WTC11 (cell line): ENCODE measurements around the gene CYP24A1. TPM values are rescaled to one million over a fixed set of nuclear protein-coding genes. Genes with fewer than 3 reads are reported as not detected.

Experiments used
- ATAC-seq: fragments of 200-7000 bp; cut with Tn5 transposase; 2 replicates; pipeline ENCODE4 v1.10.0; 2021; ENCODE audit warnings: mild to moderate bottlenecking, moderate library complexity
- CTCF ChIA-PET: fragments of 300-600 bp; sonication (Branson Sonifier 250); formaldehyde crosslinking; loops from one replicate; lab custom pipeline; 2021; ENCODE audit warnings: antibody characterized with exemption; lab: Charles Lee
- POLR2A ChIA-PET: fragments of 350-600 bp; sonication (Branson Sonifier 250); formaldehyde crosslinking; loops from one replicate; lab custom pipeline; 2021; ENCODE audit warnings: antibody characterized with exemption; lab: Charles Lee
- DNase-seq: peaks from one replicate; pipeline ENCODE4 v3.0.0; 2021; ENCODE audit warnings: low spot score
- H3K27ac Mint-ChIP-seq: 2 replicates; pipeline ENCODE4 v1.8.0; 2021; ENCODE audit warnings: mixed read lengths
- H3K27me3 Mint-ChIP-seq: 2 replicates; pipeline ENCODE4 v1.8.0; 2021; ENCODE audit warnings: low read depth, mild to moderate bottlenecking, moderate library complexity, mixed read lengths
- H3K36me3 Mint-ChIP-seq: 2 replicates; pipeline ENCODE4 v1.8.0; 2021; ENCODE audit warnings: mixed read lengths
- H3K4me1 Mint-ChIP-seq: 2 replicates; pipeline ENCODE4 v1.8.0; 2022; ENCODE audit warnings: mixed read lengths
- H3K4me3 Mint-ChIP-seq: 2 replicates; pipeline ENCODE4 v1.8.0; 2021; ENCODE audit warnings: mild to moderate bottlenecking, moderate library complexity, mixed read lengths
- H3K9me3 Mint-ChIP-seq: 2 replicates; pipeline ENCODE4 v1.8.0; 2021; ENCODE audit warnings: mixed read lengths
- CBFB ChIP-seq: sonication (generic); formaldehyde crosslinking; IDR thresholded peaks from 2 replicates; pipeline ENCODE4 v1.8.1; 2022; ENCODE audit warnings: mild to moderate bottlenecking, low read depth, missing genetic modification reagents
- ELF4 ChIP-seq: sonication (generic); formaldehyde crosslinking; IDR thresholded peaks from 2 replicates; pipeline ENCODE4 v1.8.1; 2022; ENCODE audit warnings: low read depth, mild to moderate bottlenecking, moderate library complexity, missing genetic modification reagents
- NR1H2 ChIP-seq: sonication (generic); formaldehyde crosslinking; IDR thresholded peaks from 2 replicates; pipeline ENCODE4 v1.9.0; 2021; ENCODE audit warnings: mild to moderate bottlenecking, moderate library complexity, missing genetic modification reagents
- NR3C1 ChIP-seq: sonication (generic); formaldehyde crosslinking; conservative IDR thresholded peaks from 2 replicates; pipeline ENCODE4 v1.8.1; 2023; ENCODE audit warnings: low read depth, mild to moderate bottlenecking, missing genetic modification reagents
- OVOL2 ChIP-seq: fragments of 250-450 bp; sonication (Bioruptor Pico); IDR thresholded peaks from 2 replicates; pipeline ENCODE4 v1.9.0; 2021; ENCODE audit warnings: mild to moderate bottlenecking, borderline replicate concordance
- PREB ChIP-seq: sonication (generic); formaldehyde crosslinking; IDR thresholded peaks from 2 replicates; pipeline ENCODE4 v1.8.1; 2022; ENCODE audit warnings: mild to moderate bottlenecking, missing genetic modification reagents, moderate library complexity, borderline replicate concordance
- PRRX2 ChIP-seq: fragments of 250-450 bp; sonication (Bioruptor Pico); IDR thresholded peaks from 2 replicates; pipeline ENCODE4 v1.8.0; 2021; ENCODE audit warnings: mild to moderate bottlenecking
- TEAD4 ChIP-seq: sonication (generic); formaldehyde crosslinking; IDR thresholded peaks from 2 replicates; pipeline ENCODE4 v1.8.0; 2022; ENCODE audit warnings: mild to moderate bottlenecking, missing genetic modification reagents
- ZNF232 ChIP-seq: sonication (generic); formaldehyde crosslinking; IDR thresholded peaks from 2 replicates; pipeline ENCODE4 v1.8.0; 2022; ENCODE audit warnings: mild to moderate bottlenecking, missing genetic modification reagents
- ZNF396 ChIP-seq: fragments of 250-450 bp; sonication (Bioruptor Pico); IDR thresholded peaks from 2 replicates; pipeline ENCODE4 v1.8.0; 2021; ENCODE audit warnings: mild to moderate bottlenecking, moderate library complexity, borderline replicate concordance
- ZNF423 ChIP-seq: fragments of 250-450 bp; sonication (Bioruptor Pico); IDR thresholded peaks from 2 replicates; pipeline ENCODE4 v2.1.2; 2022; ENCODE audit warnings: mild to moderate bottlenecking, moderate library complexity
- ZNF671 ChIP-seq: fragments of 250-450 bp; sonication (Bioruptor Pico); IDR thresholded peaks from 2 replicates; pipeline ENCODE4 v1.8.0; 2021; ENCODE audit warnings: mild to moderate bottlenecking
- total RNA-seq: library from RNA; stranded (reverse); gene quantifications from 3 replicates; pipeline ENCODE4 v1.2.3, GENCODE V29; 2021
- TF ChIP-seq, protein P1 (sequence below): sonication (generic); formaldehyde crosslinking; IDR thresholded peaks from 2 replicates; pipeline ENCODE4 v1.8.0; 2022; ENCODE audit warnings: missing genetic modification reagents
- TF ChIP-seq, protein P2 (sequence below): fragments of 250-450 bp; sonication (Bioruptor Pico); IDR thresholded peaks from 2 replicates; pipeline ENCODE4 v1.9.0; 2021; ENCODE audit warnings: moderate library complexity, mild to moderate bottlenecking, inconsistent platforms, borderline replicate concordance
- TF ChIP-seq, protein P3 (sequence below): sonication (generic); formaldehyde crosslinking; IDR thresholded peaks from 2 replicates; pipeline ENCODE4 v1.8.0; 2022; ENCODE audit warnings: mild to moderate bottlenecking, missing genetic modification reagents
- TF ChIP-seq, protein P4 (sequence below): fragments of 200-600 bp; IDR thresholded peaks from 2 replicates; pipeline ENCODE4 v1.8.0; 2022; ENCODE audit warnings: antibody characterized with exemption
- TF ChIP-seq, protein P5 (sequence below): fragments of 250-450 bp; sonication (Bioruptor Pico); IDR thresholded peaks from 2 replicates; pipeline ENCODE4 v1.9.0; 2021; ENCODE audit warnings: mild to moderate bottlenecking

Gene CYP24A1
- total RNA-seq, 1 experiment from 2014 or later = not detected

DNA sequence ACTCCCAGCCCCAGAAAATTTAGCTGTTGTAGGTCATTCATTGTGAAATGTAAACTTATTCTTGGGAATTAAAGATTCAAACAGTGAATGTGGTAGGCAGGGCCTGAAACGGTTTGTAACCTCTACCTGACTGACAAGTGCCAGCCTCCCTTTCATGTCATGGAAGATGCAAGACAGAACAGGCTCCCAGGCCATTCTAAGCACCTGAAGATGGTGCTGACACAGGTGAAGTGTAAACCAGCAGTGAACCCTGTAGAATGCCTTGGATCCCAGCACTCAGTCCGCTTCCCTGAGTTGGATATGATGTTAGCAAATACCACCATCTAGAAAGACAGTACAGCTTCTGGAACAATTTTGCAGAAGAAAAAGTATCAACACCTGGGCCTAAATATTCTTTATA is 19.3 kb downstream of the CYP24A1 start:
- ATAC-seq = no peak
- ChIA-PET CTCF (no interaction called here), POLR2A (no interaction called here)
- Mint-ChIP-seq H3K27me3 (no peaks in the 10 kb centered on the region; the same call in 1 of the 2 replicates), H3K4me3 (no peak overlapping the region), H3K4me1 (peaks cover 20% of the 10 kb centered on the region), H3K27ac (no peak overlapping the region; the same call in 1 of the 2 replicates), H3K9me3 (no peaks in the 10 kb centered on the region), H3K36me3 (no peaks in the 10 kb centered on the region)
- no peak for DNase-seq
- TF ChIP-seq ZNF232 (CRISPR knock-in tag) = no peak
- no peak for TF ChIP-seq PRRX2 (CRISPR knock-in tag)
- TF ChIP-seq CBFB (CRISPR knock-in tag) = no peak
- no peak for TF ChIP-seq ZNF423 (CRISPR knock-in tag)
- no peak for TF ChIP-seq NR3C1 (CRISPR knock-in tag)
- no peak for TF ChIP-seq ZNF396
- TF ChIP-seq ELF4 (CRISPR knock-in tag) = no peak
- TF ChIP-seq, protein P1, sequence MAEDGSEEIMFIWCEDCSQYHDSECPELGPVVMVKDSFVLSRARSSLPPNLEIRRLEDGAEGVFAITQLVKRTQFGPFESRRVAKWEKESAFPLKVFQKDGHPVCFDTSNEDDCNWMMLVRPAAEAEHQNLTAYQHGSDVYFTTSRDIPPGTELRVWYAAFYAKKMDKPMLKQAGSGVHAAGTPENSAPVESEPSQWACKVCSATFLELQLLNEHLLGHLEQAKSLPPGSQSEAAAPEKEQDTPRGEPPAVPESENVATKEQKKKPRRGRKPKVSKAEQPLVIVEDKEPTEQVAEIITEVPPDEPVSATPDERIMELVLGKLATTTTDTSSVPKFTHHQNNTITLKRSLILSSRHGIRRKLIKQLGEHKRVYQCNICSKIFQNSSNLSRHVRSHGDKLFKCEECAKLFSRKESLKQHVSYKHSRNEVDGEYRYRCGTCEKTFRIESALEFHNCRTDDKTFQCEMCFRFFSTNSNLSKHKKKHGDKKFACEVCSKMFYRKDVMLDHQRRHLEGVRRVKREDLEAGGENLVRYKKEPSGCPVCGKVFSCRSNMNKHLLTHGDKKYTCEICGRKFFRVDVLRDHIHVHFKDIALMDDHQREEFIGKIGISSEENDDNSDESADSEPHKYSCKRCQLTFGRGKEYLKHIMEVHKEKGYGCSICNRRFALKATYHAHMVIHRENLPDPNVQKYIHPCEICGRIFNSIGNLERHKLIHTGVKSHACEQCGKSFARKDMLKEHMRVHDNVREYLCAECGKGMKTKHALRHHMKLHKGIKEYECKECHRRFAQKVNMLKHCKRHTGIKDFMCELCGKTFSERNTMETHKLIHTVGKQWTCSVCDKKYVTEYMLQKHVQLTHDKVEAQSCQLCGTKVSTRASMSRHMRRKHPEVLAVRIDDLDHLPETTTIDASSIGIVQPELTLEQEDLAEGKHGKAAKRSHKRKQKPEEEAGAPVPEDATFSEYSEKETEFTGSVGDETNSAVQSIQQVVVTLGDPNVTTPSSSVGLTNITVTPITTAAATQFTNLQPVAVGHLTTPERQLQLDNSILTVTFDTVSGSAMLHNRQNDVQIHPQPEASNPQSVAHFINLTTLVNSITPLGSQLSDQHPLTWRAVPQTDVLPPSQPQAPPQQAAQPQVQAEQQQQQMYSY (CRISPR knock-in tag) = no peak
- no peak for TF ChIP-seq TEAD4
- TF ChIP-seq NR1H2 (CRISPR knock-in tag) = no peak
- TF ChIP-seq, protein P2, sequence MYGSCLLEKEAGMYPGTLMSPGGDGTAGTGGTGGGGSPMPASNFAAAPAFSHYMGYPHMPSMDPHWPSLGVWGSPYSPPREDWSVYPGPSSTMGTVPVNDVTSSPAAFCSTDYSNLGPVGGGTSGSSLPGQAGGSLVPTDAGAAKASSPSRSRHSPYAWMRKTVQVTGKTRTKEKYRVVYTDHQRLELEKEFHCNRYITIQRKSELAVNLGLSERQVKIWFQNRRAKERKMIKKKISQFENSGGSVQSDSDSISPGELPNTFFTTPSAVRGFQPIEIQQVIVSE (CRISPR knock-in tag) = no peak
- TF ChIP-seq, protein P3, sequence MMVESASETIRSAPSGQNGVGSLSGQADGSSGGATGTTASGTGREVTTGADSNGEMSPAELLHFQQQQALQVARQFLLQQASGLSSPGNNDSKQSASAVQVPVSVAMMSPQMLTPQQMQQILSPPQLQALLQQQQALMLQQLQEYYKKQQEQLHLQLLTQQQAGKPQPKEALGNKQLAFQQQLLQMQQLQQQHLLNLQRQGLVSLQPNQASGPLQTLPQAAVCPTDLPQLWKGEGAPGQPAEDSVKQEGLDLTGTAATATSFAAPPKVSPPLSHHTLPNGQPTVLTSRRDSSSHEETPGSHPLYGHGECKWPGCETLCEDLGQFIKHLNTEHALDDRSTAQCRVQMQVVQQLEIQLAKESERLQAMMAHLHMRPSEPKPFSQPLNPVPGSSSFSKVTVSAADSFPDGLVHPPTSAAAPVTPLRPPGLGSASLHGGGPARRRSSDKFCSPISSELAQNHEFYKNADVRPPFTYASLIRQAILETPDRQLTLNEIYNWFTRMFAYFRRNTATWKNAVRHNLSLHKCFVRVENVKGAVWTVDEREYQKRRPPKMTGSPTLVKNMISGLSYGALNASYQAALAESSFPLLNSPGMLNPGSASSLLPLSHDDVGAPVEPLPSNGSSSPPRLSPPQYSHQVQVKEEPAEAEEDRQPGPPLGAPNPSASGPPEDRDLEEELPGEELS = no peak
- TF ChIP-seq PREB = no peak
- no peak for TF ChIP-seq OVOL2 (CRISPR knock-in tag)
- no peak for TF ChIP-seq ZNF671 (CRISPR knock-in tag)
- TF ChIP-seq, protein P4, sequence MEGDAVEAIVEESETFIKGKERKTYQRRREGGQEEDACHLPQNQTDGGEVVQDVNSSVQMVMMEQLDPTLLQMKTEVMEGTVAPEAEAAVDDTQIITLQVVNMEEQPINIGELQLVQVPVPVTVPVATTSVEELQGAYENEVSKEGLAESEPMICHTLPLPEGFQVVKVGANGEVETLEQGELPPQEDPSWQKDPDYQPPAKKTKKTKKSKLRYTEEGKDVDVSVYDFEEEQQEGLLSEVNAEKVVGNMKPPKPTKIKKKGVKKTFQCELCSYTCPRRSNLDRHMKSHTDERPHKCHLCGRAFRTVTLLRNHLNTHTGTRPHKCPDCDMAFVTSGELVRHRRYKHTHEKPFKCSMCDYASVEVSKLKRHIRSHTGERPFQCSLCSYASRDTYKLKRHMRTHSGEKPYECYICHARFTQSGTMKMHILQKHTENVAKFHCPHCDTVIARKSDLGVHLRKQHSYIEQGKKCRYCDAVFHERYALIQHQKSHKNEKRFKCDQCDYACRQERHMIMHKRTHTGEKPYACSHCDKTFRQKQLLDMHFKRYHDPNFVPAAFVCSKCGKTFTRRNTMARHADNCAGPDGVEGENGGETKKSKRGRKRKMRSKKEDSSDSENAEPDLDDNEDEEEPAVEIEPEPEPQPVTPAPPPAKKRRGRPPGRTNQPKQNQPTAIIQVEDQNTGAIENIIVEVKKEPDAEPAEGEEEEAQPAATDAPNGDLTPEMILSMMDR = no peak
- TF ChIP-seq, protein P5, sequence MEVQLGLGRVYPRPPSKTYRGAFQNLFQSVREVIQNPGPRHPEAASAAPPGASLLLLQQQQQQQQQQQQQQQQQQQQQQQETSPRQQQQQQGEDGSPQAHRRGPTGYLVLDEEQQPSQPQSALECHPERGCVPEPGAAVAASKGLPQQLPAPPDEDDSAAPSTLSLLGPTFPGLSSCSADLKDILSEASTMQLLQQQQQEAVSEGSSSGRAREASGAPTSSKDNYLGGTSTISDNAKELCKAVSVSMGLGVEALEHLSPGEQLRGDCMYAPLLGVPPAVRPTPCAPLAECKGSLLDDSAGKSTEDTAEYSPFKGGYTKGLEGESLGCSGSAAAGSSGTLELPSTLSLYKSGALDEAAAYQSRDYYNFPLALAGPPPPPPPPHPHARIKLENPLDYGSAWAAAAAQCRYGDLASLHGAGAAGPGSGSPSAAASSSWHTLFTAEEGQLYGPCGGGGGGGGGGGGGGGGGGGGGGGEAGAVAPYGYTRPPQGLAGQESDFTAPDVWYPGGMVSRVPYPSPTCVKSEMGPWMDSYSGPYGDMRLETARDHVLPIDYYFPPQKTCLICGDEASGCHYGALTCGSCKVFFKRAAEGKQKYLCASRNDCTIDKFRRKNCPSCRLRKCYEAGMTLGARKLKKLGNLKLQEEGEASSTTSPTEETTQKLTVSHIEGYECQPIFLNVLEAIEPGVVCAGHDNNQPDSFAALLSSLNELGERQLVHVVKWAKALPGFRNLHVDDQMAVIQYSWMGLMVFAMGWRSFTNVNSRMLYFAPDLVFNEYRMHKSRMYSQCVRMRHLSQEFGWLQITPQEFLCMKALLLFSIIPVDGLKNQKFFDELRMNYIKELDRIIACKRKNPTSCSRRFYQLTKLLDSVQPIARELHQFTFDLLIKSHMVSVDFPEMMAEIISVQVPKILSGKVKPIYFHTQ (CRISPR knock-in tag) = no peak
